ENCODE results near the gene SH3PXD2A. TPM values are rescaled to one million over a fixed set of nuclear protein-coding genes. Genes with fewer than 3 reads are reported as not detected.

The SH3PXD2A gene
- total RNA-seq, 1 experiment from 2014 or later: 4.5 TPM

DNA sequence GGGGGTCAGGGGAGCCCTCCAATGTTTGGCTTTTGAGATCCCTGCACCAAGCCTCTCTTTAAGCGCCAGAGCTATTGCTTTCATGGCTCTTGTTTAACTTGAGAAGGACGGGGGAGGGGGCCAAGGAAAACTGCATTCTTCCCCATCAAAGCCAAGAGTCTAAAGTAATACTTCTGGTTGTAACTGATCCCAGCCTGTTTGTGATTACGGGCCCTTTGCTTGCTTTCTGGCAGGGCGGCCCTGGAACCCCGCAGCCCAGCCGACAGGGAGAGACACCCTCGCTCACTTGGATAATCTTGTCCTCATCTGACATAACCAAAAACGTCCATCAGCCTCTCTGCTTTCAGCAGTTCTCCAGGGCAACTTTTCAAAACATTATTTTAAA lies 207.1 kb downstream of the SH3PXD2A start:
- peaks cover 13% of the 10 kb centered on the region; the same call in 1 of the 2 replicates for H3K4me1 ChIP-seq (ENCODE audit: insufficient read depth, low read length)
- Mint-ChIP-seq H3K36me3 (ENCODE audit: insufficient read depth in 1 of 3, low read depth in 3 of 3) (peaks cover 0 to 9% (median 3%) of the 10 kb centered on the region in 3 experiments; a peak in 5 of 7 replicates), H3K27me3 (ENCODE audit: low read depth) (peaks cover 2% of the 10 kb centered on the region; the same call in 1 of the 2 replicates), H3K9me3 (no peaks in the 10 kb centered on the region), H3K27ac (no peak overlapping the region), H3K4me3 (no peak overlapping the region), H3K4me1 (peaks cover 59 to 69% of the 10 kb centered on the region in 2 experiments)
- no peak overlapping the region for H2AK5ac ChIP-seq (ENCODE audit: insufficient read length, low read length)
- no peak overlapping the region for H3T11ph ChIP-seq (ENCODE audit: low read length)
- no peaks in the 10 kb centered on the region for H3K79me1 ChIP-seq (ENCODE audit: insufficient read depth, low read depth, low read length, poor library complexity, severe bottlenecking)
- DNase-seq: no peak
- no peaks in the 10 kb centered on the region for H3K23me2 ChIP-seq (ENCODE audit: insufficient read length, low read depth, low read length, poor library complexity, severe bottlenecking)
- H3K56ac ChIP-seq (ENCODE audit: insufficient read length, low read depth, low read length): no peak overlapping the region
- H3K18ac ChIP-seq (ENCODE audit: insufficient read length, low read depth, low read length): no peak overlapping the region
- H4K20me1 ChIP-seq (ENCODE audit: control insufficient read depth, insufficient read depth, insufficient read length): no peaks in the 10 kb centered on the region
- H3K9me3 ChIP-seq (ENCODE audit: control insufficient read depth, low read depth, low read length): no peaks in the 10 kb centered on the region
- WGBS (ENCODE audit: extremely low coverage, insufficient read length, low lambda C conversion rate): no CpG with 5 or more reads among the region's 8 CpGs
- no peak overlapping the region for H2AFZ ChIP-seq (ENCODE audit: low read length)
- H3K79me2 ChIP-seq (ENCODE audit: insufficient read depth, low read length): no peaks in the 10 kb centered on the region
- no peak overlapping the region for H4K8ac ChIP-seq (replicated peaks; ENCODE audit: insufficient read length, low read depth, low read length)
- H2BK120ac ChIP-seq (ENCODE audit: low read depth, low read length, poor library complexity, severe bottlenecking): no peak overlapping the region
- no peak overlapping the region for H2BK15ac ChIP-seq (ENCODE audit: low read depth, low read length)
- no peak overlapping the region for H3K4ac ChIP-seq (ENCODE audit: low read depth, low read length)
- H2BK20ac ChIP-seq (ENCODE audit: low read depth, low read length, poor library complexity, severe bottlenecking): no peak overlapping the region
- no peak overlapping the region for H4K91ac ChIP-seq (ENCODE audit: insufficient read length, low read depth, low read length)
- no peak overlapping the region for H3K9ac ChIP-seq (ENCODE audit: extremely low read depth, insufficient read length, low read length)
- H2BK12ac ChIP-seq (ENCODE audit: insufficient read length, low read depth, low read length): no peak overlapping the region
- no peak overlapping the region for H3K23ac ChIP-seq (ENCODE audit: insufficient read length, low read depth, low read length)
- H3K14ac ChIP-seq (ENCODE audit: insufficient read depth, low read length): no peak overlapping the region
- H3K27ac ChIP-seq (ENCODE audit: insufficient read length, low read depth, low read length): no peak overlapping the region
- no peak overlapping the region for H3K4me2 ChIP-seq (ENCODE audit: insufficient read depth, insufficient read length, low read length)
- H4K5ac ChIP-seq (ENCODE audit: insufficient read length, low read depth, low read length): no peak overlapping the region
- H2BK5ac ChIP-seq (ENCODE audit: insufficient read length, low read length): no peak overlapping the region
- no peaks in the 10 kb centered on the region for H3K27me3 ChIP-seq (ENCODE audit: insufficient read depth, low read length)
- TF ChIP-seq, protein P1, sequence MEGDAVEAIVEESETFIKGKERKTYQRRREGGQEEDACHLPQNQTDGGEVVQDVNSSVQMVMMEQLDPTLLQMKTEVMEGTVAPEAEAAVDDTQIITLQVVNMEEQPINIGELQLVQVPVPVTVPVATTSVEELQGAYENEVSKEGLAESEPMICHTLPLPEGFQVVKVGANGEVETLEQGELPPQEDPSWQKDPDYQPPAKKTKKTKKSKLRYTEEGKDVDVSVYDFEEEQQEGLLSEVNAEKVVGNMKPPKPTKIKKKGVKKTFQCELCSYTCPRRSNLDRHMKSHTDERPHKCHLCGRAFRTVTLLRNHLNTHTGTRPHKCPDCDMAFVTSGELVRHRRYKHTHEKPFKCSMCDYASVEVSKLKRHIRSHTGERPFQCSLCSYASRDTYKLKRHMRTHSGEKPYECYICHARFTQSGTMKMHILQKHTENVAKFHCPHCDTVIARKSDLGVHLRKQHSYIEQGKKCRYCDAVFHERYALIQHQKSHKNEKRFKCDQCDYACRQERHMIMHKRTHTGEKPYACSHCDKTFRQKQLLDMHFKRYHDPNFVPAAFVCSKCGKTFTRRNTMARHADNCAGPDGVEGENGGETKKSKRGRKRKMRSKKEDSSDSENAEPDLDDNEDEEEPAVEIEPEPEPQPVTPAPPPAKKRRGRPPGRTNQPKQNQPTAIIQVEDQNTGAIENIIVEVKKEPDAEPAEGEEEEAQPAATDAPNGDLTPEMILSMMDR (conservative IDR thresholded peaks at IDR 0.05): no peak

All from H9 (cell line).